Fibroblast of lung (primary cell): Measurements from ENCODE around the gene UMPS.

Source experiments
- EZH2 ChIP-seq: IDR thresholded peaks from 2 replicates; pipeline ENCODE4 v1.5.1; 2012; ENCODE audit warnings: low read length, control low read depth, mild to moderate bottlenecking; ENCODE audit errors: missing control alignments
- TF ChIP-seq, protein P1 (sequence below), 2 donors: IDR thresholded peaks in 1 of 2; conservative IDR thresholded peaks in 1 of 2; 1 replicate in 1 of 2; 2 replicates in 1 of 2; pipeline ENCODE4 v1.5.1; 2011 to 2012; ENCODE audit warnings: low read length in 2 of 2, control low read depth in 1 of 2, inconsistent platforms in 1 of 2, low read depth in 1 of 2, mild to moderate bottlenecking in 1 of 2

DNA sequence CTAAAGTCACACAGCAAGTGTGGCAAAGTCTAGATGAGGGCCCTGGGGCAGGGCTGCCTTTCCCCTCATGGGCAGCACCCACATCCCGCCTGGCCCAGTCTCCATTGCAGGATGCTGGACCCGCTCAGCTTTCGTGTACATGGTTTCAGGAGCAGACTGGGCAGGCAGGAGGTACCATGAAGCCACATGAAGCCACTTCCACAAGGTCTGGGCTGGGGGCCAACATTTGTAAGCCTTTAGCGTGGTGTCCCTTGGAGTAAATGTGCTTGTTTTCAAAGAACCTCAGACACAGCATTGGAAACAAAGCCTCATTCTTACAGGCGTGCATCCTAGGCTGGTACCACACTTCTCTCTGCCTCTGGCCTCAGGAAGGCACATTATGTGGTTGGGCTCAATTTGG, 34.5 kb downstream of the UMPS start:
- TF ChIP-seq, protein P1, sequence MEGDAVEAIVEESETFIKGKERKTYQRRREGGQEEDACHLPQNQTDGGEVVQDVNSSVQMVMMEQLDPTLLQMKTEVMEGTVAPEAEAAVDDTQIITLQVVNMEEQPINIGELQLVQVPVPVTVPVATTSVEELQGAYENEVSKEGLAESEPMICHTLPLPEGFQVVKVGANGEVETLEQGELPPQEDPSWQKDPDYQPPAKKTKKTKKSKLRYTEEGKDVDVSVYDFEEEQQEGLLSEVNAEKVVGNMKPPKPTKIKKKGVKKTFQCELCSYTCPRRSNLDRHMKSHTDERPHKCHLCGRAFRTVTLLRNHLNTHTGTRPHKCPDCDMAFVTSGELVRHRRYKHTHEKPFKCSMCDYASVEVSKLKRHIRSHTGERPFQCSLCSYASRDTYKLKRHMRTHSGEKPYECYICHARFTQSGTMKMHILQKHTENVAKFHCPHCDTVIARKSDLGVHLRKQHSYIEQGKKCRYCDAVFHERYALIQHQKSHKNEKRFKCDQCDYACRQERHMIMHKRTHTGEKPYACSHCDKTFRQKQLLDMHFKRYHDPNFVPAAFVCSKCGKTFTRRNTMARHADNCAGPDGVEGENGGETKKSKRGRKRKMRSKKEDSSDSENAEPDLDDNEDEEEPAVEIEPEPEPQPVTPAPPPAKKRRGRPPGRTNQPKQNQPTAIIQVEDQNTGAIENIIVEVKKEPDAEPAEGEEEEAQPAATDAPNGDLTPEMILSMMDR (conservative IDR thresholded peaks at IDR 0.05 in 1 of 2, IDR thresholded peaks at IDR 0.05 in 1 of 2; ENCODE audit: low read depth in 1 of 2, low read length in 2 of 2), result no peak
- no peak for TF ChIP-seq EZH2
